NCI-H345 treated with DMSO at 0.1 percent for 48 hours (cell line): ENCODE results near the gene RAD23A.
"Not testable (repeated sequence)": the region's sequence is repeated elsewhere in the genome, so short reads cannot be mapped to it uniquely, and the experiment has no call there.

Experiments used
- DNase-seq: peaks from one replicate; lab custom pipeline; 2025; ENCODE audit not compliant: unreplicated experiment; lab: John Stamatoyannopoulos, UW

RAD23A gene

GRCh38 chr19:12954612-12954962 lies 8.9 kb downstream of the RAD23A start:
- no peak for DNase-seq

GRCh38 chr19:12955575-12955974 lies 9.9 kb downstream of the RAD23A start:
- DNase-seq: not testable (repeated sequence)

- DNase-seq: no peak
Measured at GRCh38 chr19:12955996-12956395, 10.3 kb downstream of the RAD23A start.

- DNase-seq: no peak
Measured at GRCh38 chr19:12956446-12957388, 11.1 kb downstream of the RAD23A start, which contains the start of gene GADD45GIP1. GADD45GIP1 (minus strand) TSS chr19:12957223; CDS start chr19:12957212, 11 bp downstream.

GRCh38 chr19:12957389-12957952 lies 11.8 kb downstream of the RAD23A start:
- DNase-seq: not testable (repeated sequence)

- DNase-seq: no peak
Measured at GRCh38 chr19:12959481-12959880, 13.8 kb downstream of the RAD23A start.

- no peak for DNase-seq
Measured at GRCh38 chr19:12965017-12965811, 19.6 kb downstream of the RAD23A start.

- no peak for DNase-seq
Measured at GRCh38 chr19:12965812-12966135, 20.1 kb downstream of the RAD23A start.

GRCh38 chr19:12967907-12968306 lies 22.2 kb downstream of the RAD23A start:
- no peak for DNase-seq

- no peak for DNase-seq
Measured at GRCh38 chr19:12969292-12969988, 23.8 kb downstream of the RAD23A start, which contains the start of gene DAND5. DAND5 (plus strand) TSS chr19:12969576; CDS start chr19:12969661, 85 bp downstream.

GRCh38 chr19:12970070-12970820 lies 24.6 kb downstream of the RAD23A start:
- no peak for DNase-seq

GRCh38 chr19:12973236-12973635 lies 27.6 kb downstream of the RAD23A start:
- no peak for DNase-seq

- no peak for DNase-seq
Measured at GRCh38 chr19:12974301-12975220, 28.9 kb downstream of the RAD23A start.

GRCh38 chr19:12975221-12975741 lies 29.6 kb downstream of the RAD23A start:
- no peak for DNase-seq

GRCh38 chr19:12976109-12976508 lies 30.4 kb downstream of the RAD23A start:
- DNase-seq: not testable (repeated sequence)

GRCh38 chr19:12979974-12980373 lies 34.3 kb downstream of the RAD23A start:
- no peak for DNase-seq

GRCh38 chr19:12982648-12983047 lies 37.0 kb downstream of the RAD23A start:
- no peak for DNase-seq

GRCh38 chr19:12983091-12983490 lies 37.4 kb downstream of the RAD23A start:
- no peak for DNase-seq
